Occipital lobe (tissue), 2 donors: Measurements from ENCODE around the gene CYP2B6. TPM values are rescaled to one million over a fixed set of nuclear protein-coding genes. Genes with fewer than 3 reads are reported as not detected.
"Not testable (repeated sequence)": the region's sequence is repeated elsewhere in the genome, so short reads cannot be mapped to it uniquely, and the experiment has no call there.

Experiments used
- DNase-seq: peaks from one replicate; lab custom pipeline; 2025; lab: John Stamatoyannopoulos, UW
- total RNA-seq: library from RNA; depleted of rRNA; stranded (reverse); fragments of >200 nt; gene quantifications from one replicate; pipeline ENCODE4 v1.2.3, GENCODE V29; 2014

The CYP2B6 gene
- not detected for total RNA-seq

- no peak for DNase-seq
Observed at GRCh38 chr19:40990972-40991381, at the start of gene CYP2B6. TSS of gene CYP2B6 (plus strand) at chr19:40991282. CDS start at chr19:40991306, 24 bp downstream.

- no peak for DNase-seq
Observed at GRCh38 chr19:40941481-40942219, 49.4 kb upstream of the CYP2B6 start.

- no peak for DNase-seq
Observed at GRCh38 chr19:40945645-40946044, 45.4 kb upstream of the CYP2B6 start.

GRCh38 chr19:40947114-40947513 is 44.0 kb upstream of the CYP2B6 start:
- no peak for DNase-seq

GRCh38 chr19:40947573-40947972 is 43.5 kb upstream of the CYP2B6 start:
- no peak for DNase-seq

- DNase-seq, result no peak
Observed at GRCh38 chr19:40948580-40949299, 42.3 kb upstream of the CYP2B6 start.

- DNase-seq, result no peak
Observed at GRCh38 chr19:40954573-40954972, 36.5 kb upstream of the CYP2B6 start.

- no peak for DNase-seq
Observed at GRCh38 chr19:40959338-40959737, 31.7 kb upstream of the CYP2B6 start.

- no peak for DNase-seq
Observed at GRCh38 chr19:40960062-40960685, 30.9 kb upstream of the CYP2B6 start.

- DNase-seq, result no peak
Observed at GRCh38 chr19:40960780-40961179, 30.3 kb upstream of the CYP2B6 start.

GRCh38 chr19:40962460-40962961 is 28.6 kb upstream of the CYP2B6 start:
- no peak for DNase-seq

- not testable (repeated sequence) for DNase-seq
Observed at GRCh38 chr19:40964361-40964760, 26.7 kb upstream of the CYP2B6 start.

GRCh38 chr19:40965351-40965750 is 25.7 kb upstream of the CYP2B6 start:
- DNase-seq, result not testable (repeated sequence)

- not testable (repeated sequence) for DNase-seq
Observed at GRCh38 chr19:40966591-40966990, 24.5 kb upstream of the CYP2B6 start.

GRCh38 chr19:40968065-40968464 is 23.0 kb upstream of the CYP2B6 start:
- DNase-seq, result not testable (repeated sequence)

- DNase-seq, result not testable (repeated sequence)
Observed at GRCh38 chr19:40969721-40970120, 21.4 kb upstream of the CYP2B6 start.

GRCh38 chr19:40970396-40971345 is 20.4 kb upstream of the CYP2B6 start:
- not testable (repeated sequence) for DNase-seq

GRCh38 chr19:40974633-40975037 is 16.4 kb upstream of the CYP2B6 start:
- no peak for DNase-seq

- DNase-seq, result no peak
Observed at GRCh38 chr19:40976134-40976533, 14.9 kb upstream of the CYP2B6 start.

GRCh38 chr19:40976724-40977123 is 14.4 kb upstream of the CYP2B6 start:
- DNase-seq, result no peak

GRCh38 chr19:40979759-40980158 is 11.3 kb upstream of the CYP2B6 start:
- not testable (repeated sequence) for DNase-seq
